ENCODE results near the gene PTEN.
"Not testable (repeated sequence)": the region's sequence is repeated elsewhere in the genome, so short reads cannot be mapped to it uniquely, and the experiment has no call there.

GRCh38 chr10:87881373-87882059, 18.1 kb downstream of the PTEN start:
- not testable (repeated sequence) for TF ChIP-seq CTCF (IDR thresholded peaks at IDR 0.05; ENCODE audit: insufficient read depth, low read length, poor library complexity, severe bottlenecking); EZH2phosphoT487 (conservative IDR thresholded peaks at IDR 0.05; ENCODE audit: low read length)

All from SU-DHL-6 (cell line).